Endothelial cell (in vitro differentiated cells): ENCODE data around the gene ATXN3L. TPM values are rescaled to one million over a fixed set of nuclear protein-coding genes. Genes with fewer than 3 reads are reported as not detected.

Source experiments
- DNase-seq: peaks from one replicate; pipeline ENCODE4 v3.0.0; 2021; ENCODE audit warnings: low spot score
- H3K27ac Mint-ChIP-seq: one replicate; pipeline ENCODE4 v1.8.0; 2021; ENCODE audit warnings: mixed read lengths, inconsistent platforms; ENCODE audit not compliant: unreplicated experiment
- H3K27me3 Mint-ChIP-seq: one replicate; pipeline ENCODE4 v1.8.0; 2021; ENCODE audit warnings: mild to moderate bottlenecking, moderate library complexity, mixed read lengths, inconsistent platforms; ENCODE audit not compliant: unreplicated experiment
- H3K36me3 Mint-ChIP-seq: one replicate; pipeline ENCODE4 v1.8.0; 2021; ENCODE audit warnings: mild to moderate bottlenecking, low read depth, mixed read lengths, inconsistent platforms; ENCODE audit not compliant: unreplicated experiment
- H3K4me1 Mint-ChIP-seq: one replicate; pipeline ENCODE4 v1.8.0; 2021; ENCODE audit warnings: mild to moderate bottlenecking, mixed read lengths, inconsistent platforms; ENCODE audit not compliant: unreplicated experiment
- H3K4me3 Mint-ChIP-seq: one replicate; pipeline ENCODE4 v1.8.0; 2021; ENCODE audit warnings: mild to moderate bottlenecking, mixed read lengths, inconsistent platforms; ENCODE audit not compliant: unreplicated experiment
- H3K9me3 Mint-ChIP-seq: one replicate; pipeline ENCODE4 v1.8.0; 2021; ENCODE audit warnings: mixed read lengths, inconsistent platforms; ENCODE audit not compliant: unreplicated experiment
- total RNA-seq: library from RNA; stranded (reverse); fragmentation: NEBNext Ultra II Directional; extraction: Animal tissue kit (Norgen Biotek cat#: 25700); gene quantifications from one replicate; pipeline ENCODE4 v1.2.1, GENCODE V29; 2021; ENCODE audit not compliant: unreplicated experiment
- TF ChIP-seq, protein P1 (sequence below): fragments of 200-600 bp; sonication (generic); IDR thresholded peaks from one replicate; pipeline ENCODE4 v1.5.0; 2021; ENCODE audit warnings: antibody characterized with exemption; ENCODE audit not compliant: unreplicated experiment

ATXN3L gene
- total RNA-seq, 1 donor from 2014 or later: not detected

DNA sequence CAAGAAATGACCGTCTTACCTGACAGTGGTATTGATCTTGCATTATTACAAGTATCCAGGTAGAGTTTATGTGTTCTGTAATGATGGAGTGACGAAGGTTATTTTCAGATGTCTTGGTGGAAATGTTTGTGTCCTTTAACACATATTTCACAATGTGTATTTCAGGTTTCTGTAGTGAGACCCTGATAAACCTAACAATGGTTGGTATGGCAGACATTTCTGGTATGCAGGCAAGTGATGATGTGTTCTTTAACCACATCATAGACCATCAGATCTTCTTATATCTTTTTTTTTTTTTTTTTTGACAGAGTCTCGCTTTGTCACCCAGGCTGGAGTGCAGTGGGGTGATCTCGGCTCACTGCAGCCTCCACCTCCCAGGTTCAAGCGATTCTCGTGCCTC is 14.6 kb upstream of the ATXN3L start:
- no peaks in the 10 kb centered on the region for H3K4me1 Mint-ChIP-seq
- no peak for DNase-seq
- no peaks in the 10 kb centered on the region for H3K9me3 Mint-ChIP-seq
- H3K4me3 Mint-ChIP-seq: no peak overlapping the region
- no peaks in the 10 kb centered on the region for H3K27me3 Mint-ChIP-seq
- H3K36me3 Mint-ChIP-seq: no peaks in the 10 kb centered on the region
- TF ChIP-seq, protein P1, sequence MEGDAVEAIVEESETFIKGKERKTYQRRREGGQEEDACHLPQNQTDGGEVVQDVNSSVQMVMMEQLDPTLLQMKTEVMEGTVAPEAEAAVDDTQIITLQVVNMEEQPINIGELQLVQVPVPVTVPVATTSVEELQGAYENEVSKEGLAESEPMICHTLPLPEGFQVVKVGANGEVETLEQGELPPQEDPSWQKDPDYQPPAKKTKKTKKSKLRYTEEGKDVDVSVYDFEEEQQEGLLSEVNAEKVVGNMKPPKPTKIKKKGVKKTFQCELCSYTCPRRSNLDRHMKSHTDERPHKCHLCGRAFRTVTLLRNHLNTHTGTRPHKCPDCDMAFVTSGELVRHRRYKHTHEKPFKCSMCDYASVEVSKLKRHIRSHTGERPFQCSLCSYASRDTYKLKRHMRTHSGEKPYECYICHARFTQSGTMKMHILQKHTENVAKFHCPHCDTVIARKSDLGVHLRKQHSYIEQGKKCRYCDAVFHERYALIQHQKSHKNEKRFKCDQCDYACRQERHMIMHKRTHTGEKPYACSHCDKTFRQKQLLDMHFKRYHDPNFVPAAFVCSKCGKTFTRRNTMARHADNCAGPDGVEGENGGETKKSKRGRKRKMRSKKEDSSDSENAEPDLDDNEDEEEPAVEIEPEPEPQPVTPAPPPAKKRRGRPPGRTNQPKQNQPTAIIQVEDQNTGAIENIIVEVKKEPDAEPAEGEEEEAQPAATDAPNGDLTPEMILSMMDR: no peak
- H3K27ac Mint-ChIP-seq: no peak overlapping the region

DNA sequence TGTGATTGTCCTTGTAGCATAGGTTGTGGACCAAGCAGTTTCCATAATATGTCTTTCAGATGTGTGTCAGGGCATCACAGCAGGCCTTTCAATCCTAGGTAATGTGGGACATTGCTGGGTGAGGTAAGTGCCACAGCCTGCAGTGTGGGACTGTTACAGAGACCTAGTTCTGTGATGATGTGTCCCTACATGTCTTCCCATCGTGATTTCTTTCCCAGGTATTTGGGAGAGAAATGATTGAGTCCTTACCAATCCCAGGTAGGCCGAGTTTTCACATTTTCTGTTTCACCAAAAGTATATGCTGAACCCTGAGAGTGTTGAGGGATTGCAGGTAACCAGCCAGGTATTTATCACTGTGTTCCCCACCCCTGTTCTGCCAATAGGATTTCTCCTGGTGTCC is 10.6 kb upstream of the ATXN3L start:
- Mint-ChIP-seq H3K27ac (no peak overlapping the region), H3K9me3 (no peaks in the 10 kb centered on the region), H3K36me3 (no peaks in the 10 kb centered on the region), H3K4me1 (no peaks in the 10 kb centered on the region), H3K4me3 (no peak overlapping the region), H3K27me3 (no peaks in the 10 kb centered on the region)
- DNase-seq: no peak
- TF ChIP-seq, protein P1: no peak

DNA sequence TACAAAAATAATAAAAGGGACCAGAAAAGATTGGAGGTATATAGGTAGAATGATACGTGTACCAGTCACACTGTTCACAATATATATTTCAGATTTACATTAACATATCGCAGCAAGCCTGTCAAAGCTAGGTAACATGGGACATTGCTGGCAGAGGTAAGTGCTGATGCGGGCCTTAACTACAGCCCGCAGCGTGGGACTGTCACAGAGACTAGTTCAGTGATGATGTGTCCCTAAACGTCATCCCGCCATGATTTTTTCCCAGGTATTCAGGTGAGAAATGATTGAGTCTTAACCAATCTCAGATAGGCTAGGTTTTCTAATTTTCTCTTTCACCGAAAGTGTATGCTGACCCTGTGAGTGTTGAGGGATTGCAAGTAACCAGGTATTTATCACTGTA is 7.8 kb upstream of the ATXN3L start:
- Mint-ChIP-seq H3K9me3 (no peaks in the 10 kb centered on the region), H3K27ac (no peak overlapping the region), H3K36me3 (no peaks in the 10 kb centered on the region), H3K4me3 (no peak overlapping the region), H3K4me1 (no peaks in the 10 kb centered on the region), H3K27me3 (no peaks in the 10 kb centered on the region)
- no peak for DNase-seq
- TF ChIP-seq, protein P1: no peak

DNA sequence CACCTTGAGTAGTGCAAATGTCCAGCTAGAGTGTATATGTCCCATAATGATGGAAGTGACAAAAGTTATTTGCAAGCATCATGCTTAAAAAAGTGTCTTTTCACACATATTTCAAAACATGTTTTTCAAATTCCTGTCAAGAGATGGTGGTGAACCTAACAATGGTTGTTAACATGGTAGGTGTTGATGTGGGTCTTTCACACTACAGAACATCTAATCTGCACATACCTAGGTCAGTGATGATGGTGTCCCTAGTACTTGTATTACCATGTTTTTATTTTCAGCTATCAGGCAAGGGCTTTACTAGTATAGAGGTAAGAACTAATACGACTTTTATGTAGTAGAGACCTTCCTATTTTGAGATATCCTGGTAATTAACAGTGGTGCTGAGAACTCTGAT is 3.4 kb upstream of the ATXN3L start:
- H3K4me3 Mint-ChIP-seq: no peak overlapping the region
- no peak for DNase-seq
- H3K4me1 Mint-ChIP-seq: no peaks in the 10 kb centered on the region
- H3K36me3 Mint-ChIP-seq: no peaks in the 10 kb centered on the region
- peaks cover 2% of the 10 kb centered on the region for H3K27me3 Mint-ChIP-seq
- no peaks in the 10 kb centered on the region for H3K9me3 Mint-ChIP-seq
- H3K27ac Mint-ChIP-seq: no peak overlapping the region
- TF ChIP-seq, protein P1: no peak

DNA sequence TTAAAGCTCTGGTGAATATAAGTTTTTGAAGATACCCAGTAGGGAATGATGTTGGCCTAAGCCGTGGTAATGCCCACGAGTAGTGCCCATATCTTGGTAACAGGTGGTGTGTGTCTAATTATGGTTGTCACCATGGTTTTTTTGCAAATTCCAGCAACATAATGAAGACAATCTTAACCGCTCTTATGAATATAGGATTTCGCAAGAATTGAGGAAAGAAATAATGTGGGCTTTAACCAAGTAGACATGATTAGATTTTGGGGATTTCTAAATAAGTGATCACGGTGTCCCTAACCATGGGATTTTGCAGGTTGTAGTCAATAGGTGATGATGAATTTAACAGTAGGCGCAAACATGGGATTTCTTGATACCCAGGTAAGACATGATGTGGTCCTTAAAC is 2.5 kb downstream of the ATXN3L start:
- Mint-ChIP-seq H3K4me1 (no peaks in the 10 kb centered on the region), H3K27me3 (peaks cover 2% of the 10 kb centered on the region), H3K27ac (no peak overlapping the region), H3K9me3 (no peaks in the 10 kb centered on the region), H3K4me3 (no peak overlapping the region), H3K36me3 (no peaks in the 10 kb centered on the region)
- TF ChIP-seq, protein P1: no peak
- no peak for DNase-seq
